Common myeloid progenitor, CD34-positive (primary cell): ENCODE measurements around the gene FBXW4.

Experiments used
- CTCF ChIA-PET: fragments of 350-600 bp; sonication (Branson Sonifier 250); formaldehyde crosslinking; loops from one replicate; lab custom pipeline; 2021; ENCODE audit warnings: antibody characterized with exemption; lab: Charles Lee
- POLR2A ChIA-PET: fragments of 350-600 bp; sonication (Branson Sonifier 250); formaldehyde crosslinking; loops from one replicate; lab custom pipeline; 2021; ENCODE audit warnings: antibody characterized with exemption; lab: Charles Lee
- DNase-seq, 3 donors: peaks; one replicate each; pipeline versions ENCODE4 v3.0.0 to v3.0.0-alpha.2; 2013
- H3K27ac ChIP-seq, 2 experiments: 1 replicate in 1 of 2; 2 replicates in 1 of 2; pipeline ENCODE4 v1.7.0; 2013; ENCODE audit warnings: inconsistent platforms in 2 of 2, low read length in 2 of 2, mild to moderate bottlenecking in 2 of 2, low read depth in 1 of 2, moderate library complexity in 1 of 2; ENCODE audit not compliant: severe bottlenecking in 2 of 2, insufficient read depth in 1 of 2, poor library complexity in 1 of 2
- H3K27me3 ChIP-seq, 5 experiments: replicated peaks in 2 of 5; 1 replicate in 3 of 5; 2 replicates in 2 of 5; pipeline versions ENCODE4 v1.6.1 to v1.7.0; 2013; ENCODE audit warnings: low read length in 4 of 5, mild to moderate bottlenecking in 2 of 5, moderate library complexity in 2 of 5, inconsistent platforms in 1 of 5; ENCODE audit not compliant: insufficient read depth in 5 of 5, control insufficient read depth in 4 of 5
- H3K36me3 ChIP-seq, 4 experiments: 1 replicate in 2 of 4; 2 replicates in 2 of 4; pipeline versions ENCODE4 v1.6.1 to v1.7.0; 2013; ENCODE audit warnings: low read length in 3 of 4, control low read depth in 1 of 4, mild to moderate bottlenecking in 1 of 4; ENCODE audit not compliant: control insufficient read depth in 4 of 4, insufficient read depth in 4 of 4
- H3K4me1 ChIP-seq, 4 experiments: 1 replicate in 3 of 4; 2 replicates in 1 of 4; pipeline versions ENCODE4 v1.6.1 to v1.7.1; 2013; ENCODE audit warnings: low read length in 3 of 4, mild to moderate bottlenecking in 3 of 4, control low read depth in 1 of 4, inconsistent platforms in 1 of 4, moderate library complexity in 1 of 4; ENCODE audit not compliant: control insufficient read depth in 4 of 4, insufficient read depth in 4 of 4; ENCODE audit errors: control extremely low read depth in 1 of 4
- H3K4me3 ChIP-seq, 7 experiments: 1 replicate in 4 of 7; 2 replicates in 3 of 7; pipeline versions ENCODE4 v1.5.1 to v1.7.0; 2013; ENCODE audit warnings: mild to moderate bottlenecking in 7 of 7, low read length in 6 of 7, moderate library complexity in 6 of 7, inconsistent platforms in 2 of 7, low read depth in 2 of 7, control low read depth in 1 of 7; ENCODE audit not compliant: insufficient read depth in 4 of 7, control insufficient read depth in 1 of 7; ENCODE audit errors: extremely low read depth in 1 of 7
- H3K9me3 ChIP-seq, 5 experiments: 1 replicate in 4 of 5; 2 replicates in 1 of 5; pipeline versions ENCODE4 v1.6.1 to v1.7.1; 2013; ENCODE audit warnings: low read length in 4 of 5, mild to moderate bottlenecking in 2 of 5, inconsistent platforms in 1 of 5, low read depth in 1 of 5, moderate library complexity in 1 of 5; ENCODE audit not compliant: control insufficient read depth in 4 of 5, insufficient read depth in 2 of 5; ENCODE audit errors: control extremely low read depth in 1 of 5
- WGBS: methylation state at CpG from one replicate; pipeline ENCODE4 v1.1.5; 2013; ENCODE audit not compliant: insufficient coverage; 5-methylcytosine and 5-hydroxymethylcytosine counted together

The FBXW4 gene

DNA sequence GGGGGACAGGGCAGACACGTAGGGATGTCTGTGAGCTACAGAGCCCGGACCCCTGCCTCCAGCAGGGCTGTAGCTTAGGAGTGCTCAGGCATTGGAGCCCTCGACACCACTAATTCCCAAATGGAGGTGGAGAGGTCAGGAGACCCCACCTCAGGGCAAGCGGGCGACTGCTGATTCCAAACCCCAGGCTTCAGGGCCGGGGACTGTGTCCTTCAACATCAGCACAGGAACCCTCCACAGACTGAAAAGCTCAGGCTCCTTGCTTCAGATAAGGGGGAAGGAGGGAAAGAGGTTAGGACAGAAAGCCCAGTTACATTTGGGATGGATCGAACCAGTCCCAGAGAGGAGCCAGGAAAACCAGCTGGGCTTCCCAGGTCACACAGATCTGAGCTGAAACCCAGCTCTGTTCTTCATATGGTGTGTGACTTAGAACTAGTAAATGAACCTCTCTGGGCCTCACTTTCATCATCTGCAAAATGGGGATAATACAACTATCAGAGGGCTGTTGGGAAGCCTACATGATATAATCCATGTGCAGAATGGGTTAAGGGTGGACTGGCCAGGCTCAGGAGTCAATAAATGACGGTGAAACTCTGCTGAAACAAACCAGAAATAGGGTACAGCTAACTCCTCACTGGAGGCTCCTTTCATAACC lies 123.6 kb downstream of the FBXW4 start:
- peaks cover 0 to 4% (median 0%) of the 10 kb centered on the region in 5 experiments for H3K9me3 ChIP-seq
- H3K27me3 ChIP-seq = peaks cover 4 to 44% (median 20%) of the 10 kb centered on the region in 5 experiments
- ChIA-PET CTCF (interaction anchor here (0.8 to 4.2 kb wide), 25 partner anchors 9 to 362 kb away, joined by 3 to 31 read pairs (median 5); partner anchors contain the start of genes DPCD and POLL), POLR2A (interaction anchor here (0.7 to 1.2 kb wide), 2 partner anchors 35 to 77 kb away, joined by 3 read pairs; no protein-coding TSS in a partner anchor)
- WGBS = 93% methylated on average over 7 of the region's 8 CpGs
- no peak for DNase-seq
- peak overlapping the region in 2 of 7 experiments; percentile 81 to 82 for H3K4me3 ChIP-seq
- H3K36me3 ChIP-seq = no peaks in the 10 kb centered on the region
- no peak overlapping the region for H3K27ac ChIP-seq
- H3K4me1 ChIP-seq = peaks cover 0 to 22% (median 19%) of the 10 kb centered on the region in 4 experiments

DNA sequence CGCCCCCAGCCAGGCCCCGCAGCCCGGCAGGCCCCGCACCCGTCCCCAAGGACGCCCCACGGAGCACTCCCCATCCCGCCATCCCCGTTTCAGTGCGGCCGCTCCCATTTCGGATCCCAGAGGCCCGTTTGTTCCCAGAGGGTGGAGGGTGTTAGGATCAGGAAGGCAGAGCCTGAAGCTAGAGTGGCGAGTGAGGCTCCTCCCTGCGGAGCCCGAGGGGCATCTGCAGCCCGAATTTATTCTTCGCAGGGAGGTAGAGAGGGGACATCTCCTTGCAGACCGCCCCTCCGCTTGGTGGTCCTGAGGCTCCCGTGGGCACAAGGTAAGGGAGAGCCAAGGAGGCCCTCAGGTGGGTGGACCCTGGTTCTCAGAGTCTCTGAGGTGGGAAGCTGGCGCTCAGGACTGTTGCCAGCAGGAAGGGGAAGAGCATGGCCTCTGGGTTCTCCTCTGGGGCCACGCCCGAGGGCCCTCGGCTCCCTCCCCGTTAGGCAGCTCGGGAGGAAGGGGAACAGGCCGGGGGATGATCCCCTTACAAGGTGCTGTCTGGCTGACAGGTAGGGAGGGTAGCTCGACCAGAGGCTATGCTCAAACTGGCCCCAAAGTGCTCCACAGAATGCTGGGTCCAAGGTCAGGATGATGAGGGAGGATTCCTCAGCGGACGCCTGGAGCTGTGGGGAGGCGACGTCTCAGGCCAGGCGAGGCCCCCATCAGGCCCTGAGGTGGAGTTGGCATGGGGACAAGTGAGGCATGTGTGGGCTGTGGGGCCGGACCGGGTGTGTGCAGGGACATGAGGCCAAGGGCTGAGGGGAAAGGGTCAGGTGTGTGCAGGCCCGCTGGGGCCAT lies 124.3 kb downstream of the FBXW4 start:
- H3K27me3 ChIP-seq = peaks cover 4 to 51% (median 25%) of the 10 kb centered on the region in 5 experiments
- ChIA-PET CTCF (interaction anchor here (0.6 to 4.2 kb wide), 29 partner anchors 9 to 361 kb away, joined by 3 to 31 read pairs (median 5); partner anchors contain the start of genes DPCD and POLL), POLR2A (interaction anchor here (0.5 to 1.2 kb wide), 3 partner anchors 34 to 129 kb away, joined by 3 read pairs; no protein-coding TSS in a partner anchor)
- peak overlapping the region; percentile 27 to 82 (median 66) for H3K4me3 ChIP-seq
- no peaks in the 10 kb centered on the region for H3K36me3 ChIP-seq
- peak in 1 of 3 donors; percentile 58 for DNase-seq
- peaks cover 0 to 25% (median 22%) of the 10 kb centered on the region in 4 experiments for H3K4me1 ChIP-seq
- H3K27ac ChIP-seq = no peak overlapping the region
- peaks cover 0 to 4% (median 0%) of the 10 kb centered on the region in 5 experiments for H3K9me3 ChIP-seq
- WGBS = 11% methylated on average over 21 of the region's 37 CpGs

DNA sequence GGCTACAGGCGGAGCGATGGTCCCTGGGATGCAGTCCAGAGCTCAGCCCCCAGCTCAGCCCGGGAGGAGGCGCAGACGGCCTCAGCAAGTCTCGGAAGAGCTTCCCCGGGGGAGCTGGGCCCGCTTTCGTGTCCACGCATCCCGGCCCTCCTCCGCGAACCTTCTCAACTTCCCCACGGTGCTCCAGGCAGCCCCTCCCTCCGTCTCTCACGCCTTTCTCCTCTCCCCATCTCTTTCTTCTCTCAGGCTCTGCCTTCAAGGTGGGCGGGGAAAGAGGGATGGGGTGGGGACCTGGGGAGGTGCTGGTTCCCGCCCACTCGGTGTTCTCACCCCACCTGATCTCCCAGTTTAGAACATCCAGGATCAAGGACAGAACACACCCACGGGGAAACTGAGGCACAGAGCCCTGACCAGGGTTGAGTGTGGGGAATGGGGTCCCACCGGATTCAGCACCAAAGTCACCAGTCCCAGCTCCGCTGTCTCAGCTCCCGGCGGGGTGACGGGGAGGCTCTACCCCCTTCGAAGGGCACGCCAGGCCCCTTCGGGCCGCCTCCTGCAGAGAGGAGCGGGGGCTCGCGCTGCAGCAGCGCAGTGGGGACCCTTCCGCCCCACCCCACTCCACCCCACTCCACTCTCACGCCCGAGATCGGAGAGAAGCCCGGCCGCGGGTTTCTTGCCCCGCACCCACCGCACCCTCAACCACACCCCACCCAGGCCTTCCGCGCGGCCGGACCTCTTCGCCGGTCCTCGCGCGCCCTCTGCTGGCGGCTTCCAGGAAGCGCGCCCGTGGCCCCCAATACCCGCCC lies 125.1 kb downstream of the FBXW4 start:
- Histone ChIP-seq H3K27me3 (peaks cover 4 to 59% (median 28%) of the 10 kb centered on the region in 5 experiments), H3K36me3 (no peaks in the 10 kb centered on the region), H3K4me1 (peaks cover 0 to 25% (median 22%) of the 10 kb centered on the region in 4 experiments), H3K4me3 (peak overlapping the region; percentile 24 to 82 (median 66)), H3K27ac (no peak overlapping the region), H3K9me3 (peaks cover 0 to 4% (median 0%) of the 10 kb centered on the region in 5 experiments)
- 1% methylated on average over 38 of the region's 56 CpGs for WGBS
- ChIA-PET CTCF (interaction anchor here (0.6 to 4.2 kb wide), 29 partner anchors 10 to 355 kb away, joined by 3 to 31 read pairs (median 4); partner anchors contain the start of genes DPCD and POLL), POLR2A (no interaction called here)
- peak; percentile 67 to 79 (median 77) for DNase-seq

DNA sequence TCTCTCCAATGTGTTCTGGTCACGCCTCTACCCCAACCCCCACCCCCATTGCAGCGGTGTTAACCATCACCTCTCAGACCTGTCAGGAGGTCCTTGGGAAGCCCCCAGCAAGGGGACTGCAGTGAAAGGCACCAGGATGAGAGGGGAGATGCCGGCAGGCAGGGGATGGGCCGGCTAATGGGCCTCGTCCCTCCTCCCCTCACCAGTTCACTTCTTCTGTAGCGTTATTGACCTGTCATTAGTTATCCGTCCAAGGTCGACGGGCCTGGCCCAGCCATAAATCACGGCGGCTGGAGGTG lies 125.7 kb downstream of the FBXW4 start:
- WGBS = 6% methylated on average over 9 of the region's 11 CpGs
- CTCF ChIA-PET = interaction anchor here (0.6 to 4.2 kb wide), 21 partner anchors 9 to 355 kb away, joined by 3 to 31 read pairs (median 5); no protein-coding TSS in a partner anchor
- peaks cover 0 to 4% (median 0%) of the 10 kb centered on the region in 5 experiments for H3K9me3 ChIP-seq
- DNase-seq = no peak
- H3K4me3 ChIP-seq = peak overlapping the region in 3 of 7 experiments; percentile 11 to 81 (median 34)
- H3K27me3 ChIP-seq = peaks cover 4 to 63% (median 28%) of the 10 kb centered on the region in 5 experiments
- H3K27ac ChIP-seq = no peak overlapping the region
- POLR2A ChIA-PET = no interaction called here
- no peaks in the 10 kb centered on the region for H3K36me3 ChIP-seq
- peaks cover 0 to 25% (median 22%) of the 10 kb centered on the region in 4 experiments for H3K4me1 ChIP-seq

DNA sequence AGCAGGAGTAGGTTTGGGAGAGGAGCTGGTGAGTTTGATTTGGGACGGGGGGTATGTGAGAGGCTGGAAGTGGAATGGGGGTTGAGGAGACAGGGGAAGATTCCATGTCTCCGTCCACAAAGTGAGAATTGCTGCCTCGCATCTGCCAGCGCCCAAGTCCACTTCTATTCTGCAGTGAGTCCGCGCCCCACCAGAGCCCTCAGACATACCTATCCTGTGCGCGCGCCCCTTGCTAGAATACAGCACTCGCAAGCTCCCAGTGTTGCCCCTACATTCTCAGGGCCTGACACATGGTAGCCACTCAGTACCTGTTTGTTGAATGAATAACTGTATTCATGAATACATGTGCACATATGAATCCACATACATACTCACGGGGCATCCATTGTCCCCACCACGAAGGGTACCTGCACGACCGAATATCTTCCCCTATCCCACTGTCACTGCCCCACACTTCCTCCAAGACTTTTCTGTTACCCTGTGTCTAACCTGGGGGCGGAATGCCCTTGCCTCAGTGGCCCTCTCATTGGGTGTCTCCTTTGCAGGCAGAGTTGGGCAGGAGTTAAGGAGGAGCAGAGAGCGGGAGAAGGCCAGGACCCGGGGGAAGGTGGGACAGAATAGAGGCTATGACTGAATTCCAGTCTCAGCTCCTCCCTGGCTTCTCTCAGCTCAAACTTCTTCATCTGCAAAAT lies 126.8 kb downstream of the FBXW4 start:
- ChIA-PET CTCF (interaction anchor here (1.2 to 4.2 kb wide), 8 partner anchors 13 to 354 kb away, joined by 3 to 22 read pairs (median 6); no protein-coding TSS in a partner anchor), POLR2A (no interaction called here)
- no peak for DNase-seq
- Histone ChIP-seq H3K9me3 (peaks cover 0 to 4% (median 0%) of the 10 kb centered on the region in 5 experiments), H3K27me3 (peaks cover 4 to 68% (median 28%) of the 10 kb centered on the region in 5 experiments), H3K4me3 (no peak overlapping the region), H3K36me3 (no peaks in the 10 kb centered on the region), H3K4me1 (peaks cover 0 to 25% (median 22%) of the 10 kb centered on the region in 4 experiments), H3K27ac (no peak overlapping the region)
- 92% methylated on average over 12 of the region's 17 CpGs for WGBS
